ENCODE measurements around the gene SOX8. TPM values are rescaled to one million over a fixed set of nuclear protein-coding genes. Genes with fewer than 3 reads are reported as not detected.

The SOX8 gene
- total RNA-seq, 4 donors from 2014 or later, result 0.10 to 0.91 (median 0.33) TPM

GRCh38 chr16:1010815-1011214 lies 29.2 kb downstream of the SOX8 start:
- intact Hi-C loops (cut with DNase I; ENCODE audit: low total_unique reads) (no loop called here), in situ Hi-C loops (cut with MboI; ENCODE audit: low sequenced_read_pairs in 4 of 4) (no loop called here)
- H3K36me3 ChIP-seq, result no peaks in the 10 kb centered on the region
- H3K27ac ChIP-seq, result no peak overlapping the region
- H3K4me1 ChIP-seq, result no peaks in the 10 kb centered on the region
- no peak overlapping the region for H3K4me3 ChIP-seq
- DNase-seq (no peak), ATAC-seq (no peak)
- TF ChIP-seq CTCF (IDR thresholded peaks at IDR 0.05 in 4 of 5, conservative IDR thresholded peaks at IDR 0.05 in 1 of 5) (no peak), POLR2A (IDR thresholded peaks at IDR 0.05) (no peak)
- no peaks in the 10 kb centered on the region for H3K9me3 ChIP-seq
- H3K27me3 ChIP-seq, result peaks cover 10 to 14% (median 11%) of the 10 kb centered on the region in 3 donors

GRCh38 chr16:1011316-1012082 lies 29.9 kb downstream of the SOX8 start:
- Histone ChIP-seq H3K27ac (no peak overlapping the region), H3K27me3 (peaks cover 10 to 14% (median 11%) of the 10 kb centered on the region in 3 donors), H3K36me3 (no peaks in the 10 kb centered on the region), H3K4me3 (no peak overlapping the region), H3K9me3 (no peaks in the 10 kb centered on the region), H3K4me1 (no peaks in the 10 kb centered on the region)
- intact Hi-C loops (cut with DNase I; ENCODE audit: low total_unique reads) (no loop called here), in situ Hi-C loops (cut with MboI; ENCODE audit: low sequenced_read_pairs in 4 of 4) (no loop called here)
- ATAC-seq (no peak), DNase-seq (no peak)
- TF ChIP-seq CTCF (IDR thresholded peaks at IDR 0.05 in 4 of 5, conservative IDR thresholded peaks at IDR 0.05 in 1 of 5) (no peak), POLR2A (IDR thresholded peaks at IDR 0.05) (no peak)

- no peak overlapping the region for H3K4me3 ChIP-seq
- DNase-seq (no peak), ATAC-seq (no peak)
- no peak overlapping the region for H3K27ac ChIP-seq
- no peaks in the 10 kb centered on the region for H3K36me3 ChIP-seq
- H3K27me3 ChIP-seq, result peaks cover 10 to 14% (median 11%) of the 10 kb centered on the region in 3 donors
- TF ChIP-seq CTCF (IDR thresholded peaks at IDR 0.05 in 4 of 5, conservative IDR thresholded peaks at IDR 0.05 in 1 of 5) (no peak), POLR2A (IDR thresholded peaks at IDR 0.05) (no peak)
- no peaks in the 10 kb centered on the region for H3K9me3 ChIP-seq
- no peaks in the 10 kb centered on the region for H3K4me1 ChIP-seq
- in situ Hi-C loops (cut with MboI; ENCODE audit: low sequenced_read_pairs in 4 of 4), result no loop called here
- intact Hi-C loops (cut with DNase I; ENCODE audit: low total_unique reads), result no loop called here
Observed at GRCh38 chr16:1012135-1012534, 30.6 kb downstream of the SOX8 start.

GRCh38 chr16:1012722-1013592 lies 31.4 kb downstream of the SOX8 start:
- H3K36me3 ChIP-seq, result no peaks in the 10 kb centered on the region
- ATAC-seq (no peak), DNase-seq (no peak)
- H3K9me3 ChIP-seq, result no peaks in the 10 kb centered on the region
- no peak overlapping the region for H3K4me3 ChIP-seq
- in situ Hi-C loops (cut with MboI; ENCODE audit: low sequenced_read_pairs in 4 of 4), result no loop called here
- H3K4me1 ChIP-seq, result no peaks in the 10 kb centered on the region
- no peak overlapping the region for H3K27ac ChIP-seq
- peaks cover 10 to 17% (median 11%) of the 10 kb centered on the region in 3 donors for H3K27me3 ChIP-seq
- intact Hi-C loops (cut with DNase I; ENCODE audit: low total_unique reads), result no loop called here
- no peak for TF ChIP-seq POLR2A (IDR thresholded peaks at IDR 0.05)
- TF ChIP-seq CTCF (IDR thresholded peaks at IDR 0.05 in 4 of 5, conservative IDR thresholded peaks at IDR 0.05 in 1 of 5), result no peak

Data from gastrocnemius medialis (tissue), 4 donors.